ENCODE results near the gene ACOXL.

- TF ChIP-seq, protein P1, sequence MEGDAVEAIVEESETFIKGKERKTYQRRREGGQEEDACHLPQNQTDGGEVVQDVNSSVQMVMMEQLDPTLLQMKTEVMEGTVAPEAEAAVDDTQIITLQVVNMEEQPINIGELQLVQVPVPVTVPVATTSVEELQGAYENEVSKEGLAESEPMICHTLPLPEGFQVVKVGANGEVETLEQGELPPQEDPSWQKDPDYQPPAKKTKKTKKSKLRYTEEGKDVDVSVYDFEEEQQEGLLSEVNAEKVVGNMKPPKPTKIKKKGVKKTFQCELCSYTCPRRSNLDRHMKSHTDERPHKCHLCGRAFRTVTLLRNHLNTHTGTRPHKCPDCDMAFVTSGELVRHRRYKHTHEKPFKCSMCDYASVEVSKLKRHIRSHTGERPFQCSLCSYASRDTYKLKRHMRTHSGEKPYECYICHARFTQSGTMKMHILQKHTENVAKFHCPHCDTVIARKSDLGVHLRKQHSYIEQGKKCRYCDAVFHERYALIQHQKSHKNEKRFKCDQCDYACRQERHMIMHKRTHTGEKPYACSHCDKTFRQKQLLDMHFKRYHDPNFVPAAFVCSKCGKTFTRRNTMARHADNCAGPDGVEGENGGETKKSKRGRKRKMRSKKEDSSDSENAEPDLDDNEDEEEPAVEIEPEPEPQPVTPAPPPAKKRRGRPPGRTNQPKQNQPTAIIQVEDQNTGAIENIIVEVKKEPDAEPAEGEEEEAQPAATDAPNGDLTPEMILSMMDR (IDR thresholded peaks at IDR 0.05 in 2 of 3, conservative IDR thresholded peaks at IDR 0.05 in 1 of 3; ENCODE audit: insufficient read depth in 2 of 3, low read depth in 1 of 3, low read length in 3 of 3) = peak in 1 of 3 experiments; percentile 24; a peak in 1 of 6 replicates
- no peak for TF ChIP-seq ZNF146 (CRISPR knock-in tag; IDR thresholded peaks at IDR 0.05; ENCODE audit: unreplicated experiment)
- TF ChIP-seq PHF20 (IDR thresholded peaks at IDR 0.05; ENCODE audit: partially characterized antibody) = no peak
Measured at GRCh38 chr2:110832740-110833139, 100.4 kb downstream of the ACOXL start.

All from K562 (cell line).